Measurements from ENCODE around the gene ORM2.

The ORM2 gene

DNA sequence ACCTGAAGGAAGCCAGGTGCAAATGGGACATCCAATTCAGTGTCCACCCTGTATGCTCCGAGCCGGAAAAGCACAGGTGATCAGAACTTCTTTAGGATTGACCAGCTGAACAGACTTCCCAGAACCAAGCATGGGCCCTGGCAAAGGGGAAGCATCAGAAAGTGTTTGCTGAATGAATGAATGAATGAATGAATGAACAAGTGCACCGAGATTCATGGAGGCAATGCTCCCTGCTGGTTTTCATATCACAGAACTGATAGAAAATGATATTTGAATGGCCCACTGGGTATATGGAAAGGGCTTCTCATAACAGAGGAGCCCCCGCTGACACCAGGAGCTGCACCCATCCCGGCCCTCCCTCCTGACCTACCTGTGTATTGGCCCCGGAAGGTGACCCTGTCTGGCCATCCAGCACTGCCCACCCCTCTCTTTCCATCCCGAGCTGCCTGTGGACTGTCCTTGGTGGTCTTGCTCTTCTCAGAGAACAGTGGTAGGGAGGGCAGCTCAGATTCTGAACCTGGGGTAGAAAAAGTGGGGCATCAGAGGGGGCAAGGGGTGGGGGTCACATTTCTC is 15.9 kb downstream of the ORM2 start:
- Histone ChIP-seq H3K4me1 (ENCODE audit: low read length) (no peaks in the 10 kb centered on the region), H3K4me2 (ENCODE audit: low read depth, low read length) (no peak overlapping the region), H3K36me3 (replicated peaks; ENCODE audit: insufficient read depth, low read length) (peaks cover 28% of the 10 kb centered on the region), H3K9me3 (replicated peaks; ENCODE audit: insufficient read depth, low read length) (no peaks in the 10 kb centered on the region), H3K4me3 (ENCODE audit: low read length) (no peak overlapping the region), H3F3A (ENCODE audit: insufficient read depth, low read length) (no peaks in the 10 kb centered on the region; the same call in 1 of the 2 replicates), H3K79me2 (ENCODE audit: low read length) (no peaks in the 10 kb centered on the region), H3K9me2 (replicated peaks; ENCODE audit: insufficient read depth, low read length) (no peaks in the 10 kb centered on the region), H2AFZ (ENCODE audit: low read length) (no peak overlapping the region), H4K20me1 (ENCODE audit: insufficient read depth, low read length) (no peaks in the 10 kb centered on the region), H3K27ac (ENCODE audit: low read length) (no peak overlapping the region), H3K27me3 (replicated peaks; ENCODE audit: insufficient read depth, low read length) (no peaks in the 10 kb centered on the region), H3K9ac (ENCODE audit: low read length) (no peak overlapping the region)
- TF ChIP-seq EZH2phosphoT487 (IDR thresholded peaks at IDR 0.05; ENCODE audit: low read length) (no peak), EZH2 (optimal IDR thresholded peaks at IDR 0.05; ENCODE audit: low read depth, low read length) (no peak)
- TF ChIP-seq, protein P1, sequence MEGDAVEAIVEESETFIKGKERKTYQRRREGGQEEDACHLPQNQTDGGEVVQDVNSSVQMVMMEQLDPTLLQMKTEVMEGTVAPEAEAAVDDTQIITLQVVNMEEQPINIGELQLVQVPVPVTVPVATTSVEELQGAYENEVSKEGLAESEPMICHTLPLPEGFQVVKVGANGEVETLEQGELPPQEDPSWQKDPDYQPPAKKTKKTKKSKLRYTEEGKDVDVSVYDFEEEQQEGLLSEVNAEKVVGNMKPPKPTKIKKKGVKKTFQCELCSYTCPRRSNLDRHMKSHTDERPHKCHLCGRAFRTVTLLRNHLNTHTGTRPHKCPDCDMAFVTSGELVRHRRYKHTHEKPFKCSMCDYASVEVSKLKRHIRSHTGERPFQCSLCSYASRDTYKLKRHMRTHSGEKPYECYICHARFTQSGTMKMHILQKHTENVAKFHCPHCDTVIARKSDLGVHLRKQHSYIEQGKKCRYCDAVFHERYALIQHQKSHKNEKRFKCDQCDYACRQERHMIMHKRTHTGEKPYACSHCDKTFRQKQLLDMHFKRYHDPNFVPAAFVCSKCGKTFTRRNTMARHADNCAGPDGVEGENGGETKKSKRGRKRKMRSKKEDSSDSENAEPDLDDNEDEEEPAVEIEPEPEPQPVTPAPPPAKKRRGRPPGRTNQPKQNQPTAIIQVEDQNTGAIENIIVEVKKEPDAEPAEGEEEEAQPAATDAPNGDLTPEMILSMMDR (IDR thresholded peaks at IDR 0.05; ENCODE audit: low read length) = no peak
- DNase-seq = no peak

- Histone ChIP-seq H3K9ac (ENCODE audit: low read length) (no peak overlapping the region), H3K4me3 (ENCODE audit: low read length) (no peak overlapping the region), H3K79me2 (ENCODE audit: low read length) (peaks cover 3% of the 10 kb centered on the region; the same call in 1 of the 2 replicates), H3K4me1 (ENCODE audit: low read length) (no peaks in the 10 kb centered on the region), H4K20me1 (ENCODE audit: insufficient read depth, low read length) (no peaks in the 10 kb centered on the region), H3K9me2 (replicated peaks; ENCODE audit: insufficient read depth, low read length) (no peaks in the 10 kb centered on the region), H3K27ac (ENCODE audit: low read length) (no peak overlapping the region), H2AFZ (ENCODE audit: low read length) (no peak overlapping the region), H3K36me3 (replicated peaks; ENCODE audit: insufficient read depth, low read length) (peaks cover 25% of the 10 kb centered on the region), H3K27me3 (replicated peaks; ENCODE audit: insufficient read depth, low read length) (no peaks in the 10 kb centered on the region), H3K9me3 (replicated peaks; ENCODE audit: insufficient read depth, low read length) (no peaks in the 10 kb centered on the region), H3K4me2 (ENCODE audit: low read depth, low read length) (no peak overlapping the region), H3F3A (ENCODE audit: insufficient read depth, low read length) (no peaks in the 10 kb centered on the region; the same call in 1 of the 2 replicates)
- TF ChIP-seq EZH2phosphoT487 (IDR thresholded peaks at IDR 0.05; ENCODE audit: low read length) (no peak), EZH2 (optimal IDR thresholded peaks at IDR 0.05; ENCODE audit: low read depth, low read length) (no peak)
- TF ChIP-seq, protein P1 (IDR thresholded peaks at IDR 0.05; ENCODE audit: low read length) = no peak
- no peak for DNase-seq
These were observed 16.5 kb downstream of the ORM2 start for GRCh38 chr9:114346146-114346545.

- Histone ChIP-seq H3K9me3 (replicated peaks; ENCODE audit: insufficient read depth, low read length) (no peaks in the 10 kb centered on the region), H3K9ac (ENCODE audit: low read length) (no peak overlapping the region), H3F3A (ENCODE audit: insufficient read depth, low read length) (no peaks in the 10 kb centered on the region), H3K4me3 (ENCODE audit: low read length) (no peak overlapping the region), H2AFZ (ENCODE audit: low read length) (no peak overlapping the region), H3K27ac (ENCODE audit: low read length) (no peak overlapping the region), H3K36me3 (replicated peaks; ENCODE audit: insufficient read depth, low read length) (peaks cover 23% of the 10 kb centered on the region), H4K20me1 (ENCODE audit: insufficient read depth, low read length) (no peaks in the 10 kb centered on the region), H3K27me3 (replicated peaks; ENCODE audit: insufficient read depth, low read length) (no peaks in the 10 kb centered on the region), H3K4me2 (ENCODE audit: low read depth, low read length) (no peak overlapping the region), H3K79me2 (ENCODE audit: low read length) (peaks cover 5% of the 10 kb centered on the region; the same call in 1 of the 2 replicates), H3K9me2 (replicated peaks; ENCODE audit: insufficient read depth, low read length) (no peaks in the 10 kb centered on the region), H3K4me1 (ENCODE audit: low read length) (no peaks in the 10 kb centered on the region)
- TF ChIP-seq EZH2 (optimal IDR thresholded peaks at IDR 0.05; ENCODE audit: low read depth, low read length) (no peak), EZH2phosphoT487 (IDR thresholded peaks at IDR 0.05; ENCODE audit: low read length) (no peak)
- TF ChIP-seq, protein P1 (IDR thresholded peaks at IDR 0.05; ENCODE audit: low read length) = no peak
- no peak for DNase-seq
These were observed 18.0 kb downstream of the ORM2 start for GRCh38 chr9:114347675-114348074.
